Natural killer cell (primary cell): ENCODE data around the gene MTERF4. TPM values are rescaled to one million over a fixed set of nuclear protein-coding genes. Genes with fewer than 3 reads are reported as not detected.

Experiments
- ATAC-seq, 3 donors: fragments of 150-1000 bp in 2 of 3; fragments of 200-7000 bp in 1 of 3; cut with Tn5 transposase; 1 replicate in 1 of 3; 2 replicates in 2 of 3; pipeline ENCODE4 v1.10.0; 2021; ENCODE audit warnings: mild to moderate bottlenecking in 2 of 3, moderate library complexity in 2 of 3
- DNase-seq, 2 donors: peaks; one replicate each; pipeline versions ENCODE4 v3.0.0 to v3.0.0-alpha.2; 2013 to 2021; ENCODE audit warnings: mixed read lengths in 1 of 2
- H3K27ac ChIP-seq: one replicate; pipeline ENCODE4 v1.5.1; 2013; ENCODE audit warnings: mild to moderate bottlenecking, low read length
- H3K27me3 ChIP-seq: one replicate; pipeline ENCODE4 v1.6.1; 2013; ENCODE audit warnings: low read length; ENCODE audit not compliant: control insufficient read depth, insufficient read depth
- H3K36me3 ChIP-seq: one replicate; pipeline ENCODE4 v1.6.1; 2013; ENCODE audit warnings: low read length; ENCODE audit not compliant: control insufficient read depth, insufficient read depth
- H3K4me1 ChIP-seq: one replicate; pipeline ENCODE4 v1.6.1; 2013; ENCODE audit warnings: low read length; ENCODE audit not compliant: control insufficient read depth, insufficient read depth
- H3K4me3 ChIP-seq: one replicate; pipeline ENCODE4 v1.5.1; 2013; ENCODE audit warnings: low read length
- H3K9me3 ChIP-seq: one replicate; pipeline ENCODE4 v1.6.1; 2013; ENCODE audit warnings: low read length; ENCODE audit not compliant: control insufficient read depth, insufficient read depth
- H3K27ac Mint-ChIP-seq, 2 donors: one replicate each; pipeline ENCODE4 v1.8.0; 2022; ENCODE audit warnings: mild to moderate bottlenecking in 2 of 2, mixed read lengths in 2 of 2, moderate library complexity in 1 of 2
- H3K27me3 Mint-ChIP-seq, 2 donors: one replicate each; pipeline ENCODE4 v1.8.0; 2022; ENCODE audit warnings: low read depth in 2 of 2, mixed read lengths in 2 of 2
- H3K36me3 Mint-ChIP-seq: one replicate; pipeline ENCODE4 v1.8.0; 2022; ENCODE audit warnings: mixed read lengths
- H3K4me1 Mint-ChIP-seq, 2 donors: one replicate each; pipeline ENCODE4 v1.8.0; 2022; ENCODE audit warnings: mixed read lengths in 2 of 2
- H3K4me3 Mint-ChIP-seq: one replicate; pipeline ENCODE4 v1.8.0; 2022; ENCODE audit warnings: mild to moderate bottlenecking, moderate library complexity, mixed read lengths
- H3K9me3 Mint-ChIP-seq, 2 donors: one replicate each; pipeline ENCODE4 v1.8.0; 2022; ENCODE audit warnings: mixed read lengths in 2 of 2
- WGBS: methylation state at CpG from one replicate; pipeline ENCODE4 v1.1.7; 2013; ENCODE audit warnings: missing lambda C conversion rate; ENCODE audit not compliant: insufficient coverage; 5-methylcytosine and 5-hydroxymethylcytosine counted together
- intact Hi-C: fragments of 100-400 bp; cut with micrococcal nuclease; formaldehyde crosslinking; loops from one replicate; pipeline ENCODE4 v1.14.2; 2022
- total RNA-seq, 4 donors: library from RNA; stranded (reverse); fragments of 120-200 nt in 1 of 4; gene quantifications; one replicate each; pipeline versions ENCODE4 v1.2.3 to v1.2.4, GENCODE V29; 2013 to 2022
- TF ChIP-seq, protein P1 (sequence below): fragments of 200-600 bp; IDR thresholded peaks from one replicate; pipeline ENCODE4 v1.8.0; 2022; ENCODE audit warnings: antibody characterized with exemption

Gene MTERF4
- total RNA-seq, 3 donors from 2014 or later (not counting 1 experiment from before 2014, with no cell fraction given), result 38.9 to 45.5 (median 39.2) TPM

DNA sequence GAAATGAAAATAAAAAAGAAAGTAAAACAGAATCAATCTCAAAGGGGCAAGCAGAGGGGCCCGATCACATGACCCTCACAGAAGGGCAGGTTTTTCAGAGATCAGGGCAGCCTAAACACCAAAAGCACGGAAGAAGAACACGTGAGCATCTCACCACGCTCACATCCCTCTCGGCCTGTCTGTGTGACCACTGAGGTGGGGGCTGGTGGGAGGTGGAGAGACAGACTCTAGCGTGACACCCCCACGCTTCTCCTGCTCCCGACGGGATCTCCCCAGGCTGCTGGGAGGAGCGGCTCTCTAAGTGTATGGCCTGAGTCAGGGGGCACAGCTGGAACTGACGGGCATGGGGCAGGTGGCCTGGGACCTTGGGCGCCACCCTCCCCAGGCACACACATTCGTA, 23.5 kb upstream of the MTERF4 start:
- no peak overlapping the region for H3K27ac Mint-ChIP-seq
- Histone ChIP-seq H3K4me1 (peaks cover 33% of the 10 kb centered on the region), H3K9me3 (no peaks in the 10 kb centered on the region), H3K27ac (peak overlapping the region; percentile 1), H3K4me3 (no peak overlapping the region), H3K27me3 (no peaks in the 10 kb centered on the region), H3K36me3 (peaks cover 7% of the 10 kb centered on the region)
- DNase-seq (peak in 1 of 2 donors; percentile 39), ATAC-seq (no peak)
- intact Hi-C loops, result no loop called here
- no peaks in the 10 kb centered on the region for H3K4me1 Mint-ChIP-seq
- H3K36me3 Mint-ChIP-seq, result no peaks in the 10 kb centered on the region
- no peaks in the 10 kb centered on the region for H3K9me3 Mint-ChIP-seq
- WGBS, result 88% methylated on average over 13 of the region's 13 CpGs
- no peak overlapping the region for H3K4me3 Mint-ChIP-seq
- TF ChIP-seq, protein P1, sequence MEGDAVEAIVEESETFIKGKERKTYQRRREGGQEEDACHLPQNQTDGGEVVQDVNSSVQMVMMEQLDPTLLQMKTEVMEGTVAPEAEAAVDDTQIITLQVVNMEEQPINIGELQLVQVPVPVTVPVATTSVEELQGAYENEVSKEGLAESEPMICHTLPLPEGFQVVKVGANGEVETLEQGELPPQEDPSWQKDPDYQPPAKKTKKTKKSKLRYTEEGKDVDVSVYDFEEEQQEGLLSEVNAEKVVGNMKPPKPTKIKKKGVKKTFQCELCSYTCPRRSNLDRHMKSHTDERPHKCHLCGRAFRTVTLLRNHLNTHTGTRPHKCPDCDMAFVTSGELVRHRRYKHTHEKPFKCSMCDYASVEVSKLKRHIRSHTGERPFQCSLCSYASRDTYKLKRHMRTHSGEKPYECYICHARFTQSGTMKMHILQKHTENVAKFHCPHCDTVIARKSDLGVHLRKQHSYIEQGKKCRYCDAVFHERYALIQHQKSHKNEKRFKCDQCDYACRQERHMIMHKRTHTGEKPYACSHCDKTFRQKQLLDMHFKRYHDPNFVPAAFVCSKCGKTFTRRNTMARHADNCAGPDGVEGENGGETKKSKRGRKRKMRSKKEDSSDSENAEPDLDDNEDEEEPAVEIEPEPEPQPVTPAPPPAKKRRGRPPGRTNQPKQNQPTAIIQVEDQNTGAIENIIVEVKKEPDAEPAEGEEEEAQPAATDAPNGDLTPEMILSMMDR, result no peak
- no peaks in the 10 kb centered on the region for H3K27me3 Mint-ChIP-seq

DNA sequence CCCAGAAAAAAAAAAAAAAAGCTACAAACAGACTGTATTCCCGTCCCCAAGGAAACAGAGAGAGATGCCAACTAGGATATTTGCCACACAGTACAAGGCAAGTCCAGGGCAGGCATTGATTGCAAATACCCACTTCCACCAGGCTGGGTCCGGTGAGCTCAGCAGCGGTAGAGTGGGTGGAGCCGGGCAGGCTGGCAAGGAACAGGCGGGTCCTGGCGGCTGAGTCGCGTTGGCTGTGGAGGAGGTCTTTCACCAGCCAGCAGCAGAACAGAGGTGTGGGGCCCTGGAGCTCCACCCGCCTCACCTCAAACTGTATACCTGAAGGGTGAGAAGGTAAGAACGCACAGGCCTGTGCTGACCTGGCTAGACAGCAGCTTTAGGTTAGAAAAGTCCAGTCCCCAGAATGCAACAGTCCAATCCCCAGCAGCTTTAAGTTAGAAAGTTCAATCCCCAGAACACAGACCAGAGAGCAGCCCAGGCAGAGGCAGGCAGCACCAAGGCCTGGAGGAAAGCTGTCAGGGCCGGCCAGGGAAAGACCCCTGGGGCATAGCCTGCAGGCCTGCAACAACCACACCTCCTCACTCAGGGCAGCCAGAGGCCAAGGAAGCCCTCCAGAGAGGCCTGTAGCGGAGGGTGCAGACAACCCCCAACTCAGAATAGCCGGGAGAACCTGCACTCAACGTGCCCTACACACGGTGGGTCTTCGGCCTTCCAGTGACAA, 21.9 kb upstream of the MTERF4 start:
- H3K27me3 Mint-ChIP-seq, result no peaks in the 10 kb centered on the region
- Histone ChIP-seq H3K27me3 (no peaks in the 10 kb centered on the region), H3K4me3 (no peak overlapping the region), H3K4me1 (peaks cover 26% of the 10 kb centered on the region), H3K9me3 (no peaks in the 10 kb centered on the region), H3K27ac (no peak overlapping the region), H3K36me3 (peaks cover 7% of the 10 kb centered on the region)
- DNase-seq (peak in 1 of 2 donors; percentile 67), ATAC-seq (no peak)
- H3K4me1 Mint-ChIP-seq, result no peaks in the 10 kb centered on the region
- TF ChIP-seq, protein P1, result no peak
- WGBS, result over 99% methylated on average over 16 of the region's 16 CpGs
- intact Hi-C loops, result no loop called here
- no peak overlapping the region for H3K4me3 Mint-ChIP-seq
- no peak overlapping the region for H3K27ac Mint-ChIP-seq
- H3K36me3 Mint-ChIP-seq, result no peaks in the 10 kb centered on the region
- no peaks in the 10 kb centered on the region for H3K9me3 Mint-ChIP-seq

DNA sequence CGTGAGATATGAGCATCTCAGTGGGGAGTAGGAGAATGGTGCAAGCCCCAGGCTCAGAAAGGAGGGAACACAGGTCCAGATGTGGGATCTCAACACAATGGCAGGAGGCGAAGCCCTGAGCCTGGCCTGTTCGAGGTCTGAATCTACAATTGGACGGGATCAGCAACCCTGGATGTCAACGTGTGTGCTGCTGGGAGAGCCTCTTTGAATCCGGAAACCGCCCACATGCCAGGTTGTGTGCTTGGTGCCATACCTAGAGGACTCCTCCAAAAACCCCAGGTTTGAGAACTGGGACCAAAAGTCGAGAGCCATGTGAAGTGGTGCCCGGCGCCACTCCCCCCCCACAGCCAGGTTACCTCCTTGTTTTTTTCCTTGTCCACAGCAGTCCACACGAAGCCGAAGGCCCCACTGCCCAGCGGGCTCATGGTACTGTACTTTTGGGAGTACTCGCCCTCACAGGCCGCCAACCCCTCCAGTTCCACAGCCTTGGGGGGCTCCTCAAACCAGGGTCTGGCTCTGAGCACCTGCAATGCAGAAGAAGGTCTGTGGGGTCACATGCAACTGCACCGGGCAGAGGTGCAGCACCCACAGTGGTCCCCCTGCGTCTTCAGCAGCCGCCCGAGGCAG, 20.4 kb upstream of the MTERF4 start:
- H3K4me1 Mint-ChIP-seq, result no peaks in the 10 kb centered on the region
- no peak for ATAC-seq
- intact Hi-C loops, result no loop called here
- Histone ChIP-seq H3K27me3 (no peaks in the 10 kb centered on the region), H3K9me3 (no peaks in the 10 kb centered on the region), H3K4me3 (no peak overlapping the region), H3K27ac (no peak overlapping the region), H3K4me1 (peaks cover 13% of the 10 kb centered on the region), H3K36me3 (peaks cover 7% of the 10 kb centered on the region)
- H3K27ac Mint-ChIP-seq, result no peak overlapping the region
- H3K4me3 Mint-ChIP-seq, result no peak overlapping the region
- 97% methylated on average over 19 of the region's 19 CpGs for WGBS
- DNase-seq, result no peak
- H3K36me3 Mint-ChIP-seq, result no peaks in the 10 kb centered on the region
- no peaks in the 10 kb centered on the region for H3K27me3 Mint-ChIP-seq
- TF ChIP-seq, protein P1, result no peak
- no peaks in the 10 kb centered on the region for H3K9me3 Mint-ChIP-seq
